Myocyte (in vitro differentiated cells): ENCODE results near the gene ZSWIM1. TPM values are rescaled to one million over a fixed set of nuclear protein-coding genes. Genes with fewer than 3 reads are reported as not detected.
"Not testable (repeated sequence)": the region's sequence is repeated elsewhere in the genome, so short reads cannot be mapped to it uniquely, and the experiment has no call there.

ENCODE experiments used
- DNase-seq: peaks from one replicate; pipeline ENCODE4 v3.0.0-alpha.2; 2012; ENCODE audit warnings: low read depth
- total RNA-seq: library from RNA; depleted of rRNA; stranded (reverse); fragments of >200 nt; gene quantifications from 2 replicates; pipeline ENCODE4 v1.2.3, GENCODE V29; 2014

Gene ZSWIM1
- total RNA-seq, 1 donor from 2014 or later = 11.4 TPM

GRCh38 chr20:45887346-45887715 is 6.3 kb downstream of the ZSWIM1 start, which contains the start of gene SPATA25:
Gene SPATA25, minus strand, starts transcription at chr20:45887622. Its CDS starts 32 bp downstream, at chr20:45887590.
- no peak for DNase-seq

- DNase-seq = peak; percentile 46
Observed at GRCh38 chr20:45888681-45889080, 7.7 kb downstream of the ZSWIM1 start.

- peak; percentile 91 for DNase-seq
Observed at GRCh38 chr20:45890077-45890984, 9.3 kb downstream of the ZSWIM1 start.

GRCh38 chr20:45890985-45891983 is 10.3 kb downstream of the ZSWIM1 start, which contains the start of the genes CTSA and NEURL2:
Gene CTSA, plus strand, starts transcription at chr20:45891335. Its CDS starts 234 bp downstream, at chr20:45891569.
Gene NEURL2, minus strand, starts transcription at chr20:45891208. Its CDS starts 217 bp downstream, at chr20:45890991.
- peak; percentile 98 for DNase-seq

- peak; percentile 49 for DNase-seq
Observed at GRCh38 chr20:45892049-45892825, 11.2 kb downstream of the ZSWIM1 start.

- DNase-seq = no peak
Observed at GRCh38 chr20:45892828-45893500, 11.9 kb downstream of the ZSWIM1 start.

- no peak for DNase-seq
Observed at GRCh38 chr20:45893831-45894230, 12.8 kb downstream of the ZSWIM1 start.

DNA sequence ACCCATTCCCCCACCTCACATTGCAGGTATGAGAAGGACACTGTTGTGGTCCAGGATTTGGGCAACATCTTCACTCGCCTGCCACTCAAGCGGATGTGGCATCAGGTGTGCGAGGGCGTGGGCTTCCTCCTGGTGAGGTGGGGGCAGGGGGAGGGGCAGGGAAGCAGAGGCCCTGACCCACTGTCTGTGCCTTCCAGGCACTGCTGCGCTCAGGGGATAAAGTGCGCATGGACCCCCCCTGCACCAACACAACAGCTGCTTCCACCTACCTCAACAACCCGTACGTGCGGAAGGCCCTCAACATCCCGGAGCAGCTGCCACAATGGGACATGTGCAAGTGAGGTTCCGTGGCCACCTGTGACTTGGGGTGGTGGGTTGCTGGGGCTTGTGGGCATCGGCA is 13.8 kb downstream of the ZSWIM1 start:
- no peak for DNase-seq

DNA sequence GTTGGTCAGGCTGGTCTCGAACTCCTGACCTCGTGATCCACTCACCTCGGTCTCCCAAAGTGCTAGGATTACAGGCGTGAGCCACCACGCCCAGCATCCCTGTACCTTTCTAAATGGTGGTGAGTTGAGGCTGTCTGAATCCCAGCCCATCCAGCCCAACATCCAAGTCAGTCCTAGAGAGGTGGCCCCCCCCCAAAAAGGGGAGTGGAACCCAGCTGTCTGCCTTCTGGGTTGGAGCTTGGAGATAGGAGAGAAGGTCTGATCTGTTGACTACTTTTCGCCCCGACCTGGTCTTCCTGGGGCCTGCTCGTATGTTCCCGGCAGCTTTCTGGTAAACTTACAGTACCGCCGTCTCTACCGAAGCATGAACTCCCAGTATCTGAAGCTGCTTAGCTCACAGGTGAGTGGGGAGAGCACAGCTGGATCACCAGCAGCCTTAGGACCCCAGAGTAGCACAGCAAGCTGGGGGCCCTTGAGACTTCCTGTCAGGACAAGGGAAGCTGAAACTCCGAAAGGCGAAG is 15.7 kb downstream of the ZSWIM1 start:
- DNase-seq = no peak

DNA sequence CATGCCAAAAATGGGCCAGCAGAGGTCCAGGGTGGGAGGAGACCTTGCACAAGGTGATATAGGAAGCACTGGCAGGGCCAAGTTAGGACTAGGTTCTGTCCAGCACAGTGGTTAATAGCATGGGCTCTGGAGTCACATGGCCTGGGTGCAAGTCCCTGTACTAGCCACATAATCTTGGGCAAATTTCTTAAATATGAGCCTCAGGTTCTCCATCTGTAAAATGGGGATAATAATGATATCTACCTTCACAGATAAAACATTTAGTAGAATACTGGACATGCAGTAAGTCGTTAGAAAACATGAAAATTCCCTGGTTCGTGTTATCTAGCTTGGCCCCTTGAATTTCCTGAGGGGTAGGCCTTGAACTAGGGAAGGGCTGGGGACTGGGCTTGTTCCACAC is 16.3 kb downstream of the ZSWIM1 start:
- no peak for DNase-seq

- DNase-seq = peak; percentile 29
Observed at GRCh38 chr20:45897692-45898091, 16.7 kb downstream of the ZSWIM1 start.

DNA sequence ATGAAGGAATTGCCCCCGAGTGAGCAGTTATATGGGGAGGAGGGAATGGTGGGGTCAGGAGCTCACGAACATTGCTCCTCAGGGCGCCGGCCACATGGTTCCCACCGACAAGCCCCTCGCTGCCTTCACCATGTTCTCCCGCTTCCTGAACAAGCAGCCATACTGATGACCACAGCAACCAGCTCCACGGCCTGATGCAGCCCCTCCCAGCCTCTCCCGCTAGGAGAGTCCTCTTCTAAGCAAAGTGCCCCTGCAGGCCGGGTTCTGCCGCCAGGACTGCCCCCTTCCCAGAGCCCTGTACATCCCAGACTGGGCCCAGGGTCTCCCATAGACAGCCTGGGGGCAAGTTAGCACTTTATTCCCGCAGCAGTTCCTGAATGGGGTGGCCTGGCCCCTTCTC is 17.3 kb downstream of the ZSWIM1 start:
- DNase-seq = no peak

- DNase-seq = no peak
Observed at GRCh38 chr20:45899046-45899835, 18.2 kb downstream of the ZSWIM1 start.

DNA sequence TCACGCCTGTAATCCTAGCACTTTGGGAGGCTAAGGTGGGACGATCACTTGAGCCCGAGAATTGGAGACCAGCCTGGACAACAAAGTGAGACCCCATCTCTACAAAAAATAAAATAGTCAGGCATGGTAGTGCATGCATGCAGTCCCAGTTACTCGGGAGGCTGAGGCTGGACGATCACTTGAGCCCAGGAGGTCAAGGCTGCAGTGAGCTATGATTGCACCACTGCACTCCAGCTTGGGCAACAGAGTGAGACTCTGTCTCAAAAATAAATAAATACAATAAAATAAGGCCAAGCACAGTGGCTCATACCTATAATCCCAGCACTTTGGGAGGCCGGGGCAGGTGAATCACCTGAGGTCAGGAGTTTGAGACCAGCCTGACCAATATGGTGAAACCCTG is 20.3 kb downstream of the ZSWIM1 start:
- DNase-seq = not testable (repeated sequence)

DNA sequence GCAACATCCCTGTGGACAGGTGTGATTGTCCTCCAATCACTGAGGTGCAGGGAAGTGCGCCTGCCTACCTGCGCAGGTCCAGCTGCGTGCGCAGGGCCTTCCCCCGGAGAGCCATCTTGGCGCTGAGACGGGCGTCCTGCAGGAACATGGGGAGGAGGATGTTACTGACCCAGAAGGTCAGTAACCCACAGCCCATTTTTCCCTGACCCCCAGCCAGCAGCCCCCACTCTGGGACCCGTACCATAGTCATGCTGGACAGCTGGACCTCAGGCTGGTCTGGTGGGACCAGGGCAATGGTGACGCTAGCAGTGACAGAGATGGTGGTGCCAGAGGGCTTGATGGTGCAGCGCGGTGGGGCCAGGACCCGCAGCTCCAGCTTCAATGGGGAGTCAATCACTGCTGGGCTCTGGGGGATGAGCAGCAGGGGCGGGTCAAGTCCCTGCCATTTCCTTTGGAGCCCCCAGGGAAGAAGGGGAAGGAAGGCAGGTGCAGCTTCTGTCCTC is 21.2 kb downstream of the ZSWIM1 start:
- DNase-seq = no peak

- peak; percentile 52 for DNase-seq
Observed at GRCh38 chr20:45904583-45905504, 23.8 kb downstream of the ZSWIM1 start.

GRCh38 chr20:45905505-45906079 is 24.6 kb downstream of the ZSWIM1 start:
- DNase-seq = no peak
